ENCODE results near the gene CTNNB1. TPM values are rescaled to one million over a fixed set of nuclear protein-coding genes. Genes with fewer than 3 reads are reported as not detected.

The CTNNB1 gene
- total RNA-seq, 4 donors from 2014 or later = 433 to 546 (median 509) TPM

- Histone ChIP-seq H3K36me3 (no peaks in the 10 kb centered on the region), H3K27me3 (no peaks in the 10 kb centered on the region), H3K9me3 (no peaks in the 10 kb centered on the region), H3K4me1 (peaks cover 0 to 20% (median 7%) of the 10 kb centered on the region in 4 donors), H3K4me3 (peak overlapping the region; percentile 77 to 98 (median 94)), H3K27ac (peak overlapping the region; percentile 97 to 99 (median 98))
- TF ChIP-seq CTCF (IDR thresholded peaks at IDR 0.05) (no peak), POLR2A (IDR thresholded peaks at IDR 0.05) (no peak)
- peak in 2 of 3 donors; percentile 41 to 59 for DNase-seq
Observed at GRCh38 chr3:41198526-41198925, 779 bp upstream of the CTNNB1 start.

- Histone ChIP-seq H3K27me3 (no peaks in the 10 kb centered on the region), H3K27ac (peak overlapping the region; percentile 97 to 99 (median 98)), H3K36me3 (no peaks in the 10 kb centered on the region), H3K9me3 (no peaks in the 10 kb centered on the region), H3K4me1 (peaks cover 0 to 34% (median 12%) of the 10 kb centered on the region in 4 donors), H3K4me3 (peak overlapping the region; percentile 77 to 98 (median 94))
- peak; percentile 51 to 67 (median 66) for DNase-seq
- no peak for TF ChIP-seq CTCF (IDR thresholded peaks at IDR 0.05)
- no peak for TF ChIP-seq POLR2A (IDR thresholded peaks at IDR 0.05)
Observed at GRCh38 chr3:41199866-41200668, 762 bp downstream of the CTNNB1 start.

DNA sequence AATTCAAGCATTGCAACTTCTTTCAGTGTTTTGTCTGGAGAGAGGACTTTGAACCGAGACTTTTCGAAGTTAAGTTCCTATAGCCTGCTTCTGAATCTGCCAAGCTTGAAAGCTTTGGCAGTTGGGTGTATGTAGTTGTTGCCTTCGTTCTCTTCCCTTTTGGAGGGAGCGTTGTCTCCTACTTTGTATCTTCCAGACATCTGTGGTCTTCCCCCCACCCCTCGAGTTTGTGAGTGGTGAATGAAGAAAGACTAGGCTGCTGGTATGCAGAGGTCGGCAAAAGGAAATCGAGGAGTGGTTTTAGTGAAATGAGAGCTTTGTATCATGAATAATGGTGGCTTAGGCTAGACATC lies 1.3 kb downstream of the CTNNB1 start:
- Histone ChIP-seq H3K4me3 (peak overlapping the region; percentile 77 to 98 (median 94)), H3K36me3 (no peaks in the 10 kb centered on the region), H3K9me3 (no peaks in the 10 kb centered on the region), H3K27me3 (no peaks in the 10 kb centered on the region), H3K4me1 (peaks cover 0 to 39% (median 15%) of the 10 kb centered on the region in 4 donors), H3K27ac (peak overlapping the region; percentile 97 to 99 (median 98))
- DNase-seq = peak in 1 of 3 donors; percentile 23
- TF ChIP-seq CTCF (IDR thresholded peaks at IDR 0.05) = no peak
- TF ChIP-seq POLR2A (IDR thresholded peaks at IDR 0.05) = peak in 1 of 2 donors; percentile 26

DNA sequence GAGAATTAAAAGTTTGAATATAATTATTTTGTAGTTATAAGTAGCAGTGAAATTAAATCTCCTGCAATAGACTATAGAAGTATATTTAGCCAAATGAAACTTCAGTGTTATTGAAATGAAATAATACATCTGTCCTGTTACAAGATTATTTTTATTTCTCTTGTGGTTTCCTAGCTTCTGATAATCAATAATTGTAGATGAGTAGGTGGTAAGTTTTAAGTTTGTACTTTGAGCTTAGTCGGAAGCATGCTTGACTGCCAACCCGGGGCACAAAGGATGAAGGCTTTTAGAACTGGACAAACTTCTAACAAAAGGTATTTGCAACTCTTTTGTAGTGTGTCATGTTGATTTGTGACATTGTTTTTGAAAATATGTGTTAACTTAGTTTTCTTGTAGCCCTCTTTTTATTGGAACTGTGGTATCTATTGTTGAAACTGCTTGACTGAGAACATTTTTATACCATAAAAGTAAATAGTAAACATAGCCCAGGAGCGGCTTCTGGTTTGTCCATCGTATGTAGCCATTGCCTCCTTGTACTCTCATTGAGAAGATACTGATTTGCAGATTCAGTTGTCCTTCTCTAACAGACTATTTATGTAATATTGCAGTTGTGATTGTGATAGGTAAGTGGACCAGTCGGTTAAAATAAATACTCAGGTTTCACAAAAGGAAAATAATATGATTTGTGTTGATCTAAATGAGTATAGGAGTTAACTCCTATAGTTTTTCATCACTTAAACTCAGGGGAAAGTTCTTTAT lies 2.9 kb downstream of the CTNNB1 start:
- DNase-seq = no peak
- TF ChIP-seq POLR2A (IDR thresholded peaks at IDR 0.05) (no peak), CTCF (IDR thresholded peaks at IDR 0.05) (no peak)
- no peaks in the 10 kb centered on the region for H3K27me3 ChIP-seq
- peak overlapping the region in 2 of 4 donors; percentile 94 to 98 for H3K4me3 ChIP-seq
- H3K4me1 ChIP-seq = peaks cover 0 to 55% (median 21%) of the 10 kb centered on the region in 4 donors
- H3K36me3 ChIP-seq = no peaks in the 10 kb centered on the region
- peak overlapping the region in 1 of 4 donors; percentile 2 for H3K27ac ChIP-seq
- no peaks in the 10 kb centered on the region for H3K9me3 ChIP-seq

DNA sequence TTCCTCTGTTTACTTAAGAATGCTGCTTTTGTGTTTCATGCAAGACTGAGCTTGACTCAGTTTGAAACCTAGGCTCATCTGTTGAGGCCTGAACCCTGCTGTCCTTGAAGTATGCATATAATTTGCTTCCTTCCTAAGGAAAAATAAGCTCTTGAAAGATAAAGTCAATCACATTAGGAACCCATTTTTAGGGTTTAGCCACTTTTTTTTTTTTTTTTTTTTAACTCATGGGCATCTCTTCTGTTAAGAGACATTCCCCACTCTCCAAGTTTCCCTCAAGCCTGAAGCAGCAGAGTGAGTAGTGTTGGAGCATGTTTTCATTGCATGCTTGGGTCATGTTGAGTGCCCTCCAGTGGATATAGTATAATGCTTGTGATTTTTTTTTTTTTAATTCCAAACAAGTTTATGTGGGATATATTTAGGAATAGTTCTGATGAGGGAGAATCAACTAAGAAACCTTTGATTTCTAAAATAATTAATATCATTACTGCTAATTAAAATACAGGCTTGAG lies 3.6 kb downstream of the CTNNB1 start:
- DNase-seq = no peak
- H3K9me3 ChIP-seq = no peaks in the 10 kb centered on the region
- H3K27ac ChIP-seq = no peak overlapping the region
- H3K36me3 ChIP-seq = no peaks in the 10 kb centered on the region
- H3K4me3 ChIP-seq = peak overlapping the region in 2 of 4 donors; percentile 94 to 98
- no peaks in the 10 kb centered on the region for H3K27me3 ChIP-seq
- TF ChIP-seq POLR2A (IDR thresholded peaks at IDR 0.05) (no peak), CTCF (IDR thresholded peaks at IDR 0.05) (peak in 4 of 6 experiments; percentile 21 to 49 (median 42))
- peaks cover 0 to 60% (median 23%) of the 10 kb centered on the region in 4 donors for H3K4me1 ChIP-seq

Data from Peyer's patch (tissue), 4 donors.